Measurements from ENCODE around the gene ZFAND2B.

ZFAND2B gene

GRCh38 chr2:219206328-219207133, at the start of gene ZFAND2B:
Gene ZFAND2B, plus strand, starts transcription at chr2:219206782. Its CDS starts 206 bp downstream, at chr2:219206988.
- DNase-seq: peak; percentile 96

GRCh38 chr2:219157396-219157795, 49.2 kb upstream of the ZFAND2B start:
- DNase-seq: no peak

GRCh38 chr2:219158025-219158424, 48.6 kb upstream of the ZFAND2B start:
- no peak for DNase-seq

GRCh38 chr2:219158586-219158985, 48.0 kb upstream of the ZFAND2B start:
- no peak for DNase-seq

GRCh38 chr2:219159771-219160185, 46.8 kb upstream of the ZFAND2B start:
- no peak for DNase-seq

- peak; percentile 95 for DNase-seq
These were observed 46.2 kb upstream of the ZFAND2B start, which contains the start of gene NHEJ1 for GRCh38 chr2:219160186-219161017. Gene NHEJ1, minus strand, starts transcription at chr2:219160815. Its CDS starts 2,453 bp downstream, at chr2:219158362.

- DNase-seq: no peak
These were observed 45.5 kb upstream of the ZFAND2B start for GRCh38 chr2:219161097-219161496.

GRCh38 chr2:219163156-219163555, 43.4 kb upstream of the ZFAND2B start:
- no peak for DNase-seq

- DNase-seq: no peak
These were observed 41.3 kb upstream of the ZFAND2B start for GRCh38 chr2:219165058-219165911.

- no peak for DNase-seq
These were observed 38.6 kb upstream of the ZFAND2B start for GRCh38 chr2:219167997-219168396.

- DNase-seq: no peak
These were observed 38.1 kb upstream of the ZFAND2B start for GRCh38 chr2:219168526-219168925.

GRCh38 chr2:219168932-219169331, 37.6 kb upstream of the ZFAND2B start:
- no peak for DNase-seq

- DNase-seq: no peak
These were observed 36.5 kb upstream of the ZFAND2B start, which contains the start of gene SLC23A3 for GRCh38 chr2:219169930-219170654. Gene SLC23A3, minus strand, starts transcription at chr2:219170029. Its CDS starts 45 bp downstream, at chr2:219169984.

GRCh38 chr2:219171231-219171651, 35.3 kb upstream of the ZFAND2B start:
- no peak for DNase-seq

- no peak for DNase-seq
These were observed 34.1 kb upstream of the ZFAND2B start for GRCh38 chr2:219172231-219173154.

GRCh38 chr2:219173176-219173575, 33.4 kb upstream of the ZFAND2B start:
- no peak for DNase-seq

GRCh38 chr2:219174146-219174545, 32.4 kb upstream of the ZFAND2B start:
- no peak for DNase-seq

- no peak for DNase-seq
These were observed 31.8 kb upstream of the ZFAND2B start for GRCh38 chr2:219174801-219175200.

GRCh38 chr2:219175486-219175885, 31.1 kb upstream of the ZFAND2B start:
- no peak for DNase-seq

GRCh38 chr2:219175928-219176817, 30.4 kb upstream of the ZFAND2B start:
- DNase-seq: no peak

Data from left hindlimb (tissue), 1 donor.